A549 (cell line): Measurements from ENCODE around the gene CELF2. TPM values are rescaled to one million over a fixed set of nuclear protein-coding genes. Genes with fewer than 3 reads are reported as not detected.
"Not testable (repeated sequence)": the region's sequence is repeated elsewhere in the genome, so short reads cannot be mapped to it uniquely, and the experiment has no call there.

ENCODE experiments used
- ATAC-seq, 2 experiments: fragments of 200-7000 bp in 1 of 2; fragments of >200 bp in 1 of 2; cut with Nextera tagmentation in 1 of 2; cut with Tn5 transposase in 1 of 2; 3 replicates each; pipeline versions ENCODE4 v1.8.0 to v1.9.1; 2018 to 2020; ENCODE audit warnings: mild to moderate bottlenecking in 1 of 2, moderate library complexity in 1 of 2
- CTCF ChIA-PET: fragments of 300-600 bp; sonication (Branson Sonifier 250); formaldehyde crosslinking; extraction: SDS; loops from one replicate; lab custom pipeline; 2021; ENCODE audit warnings: antibody characterized with exemption, inconsistent platforms; lab: Yijun Ruan, JAX
- POLR2A ChIA-PET: fragments of 350-600 bp; formaldehyde crosslinking; extraction: SDS; loops from one replicate; lab custom pipeline; 2021; ENCODE audit warnings: antibody characterized with exemption, inconsistent platforms; lab: Yijun Ruan, JAX
- DNase-seq, 2 experiments: peaks; one replicate each; pipeline versions ENCODE4 v3.0.0 to v3.0.0-alpha.2; 2011 to 2016; ENCODE audit warnings: low read depth in 1 of 2, low spot score in 1 of 2
- FAIRE-seq: peaks from 2 replicates; lab custom pipeline; 2011; peaks lifted over from hg19 to GRCh38; lab: Jason Lieb, UNC
- H3K27ac ChIP-seq, 2 experiments: fragments of >200 bp; sonication (Bioruptor Twin); formaldehyde crosslinking; 3 replicates each; pipeline ENCODE4 v1.5.1; 2016 to 2017
- H3K4me1 ChIP-seq: fragments of >200 bp; sonication (Bioruptor Twin); formaldehyde crosslinking; 3 replicates; pipeline ENCODE4 v1.6.1; 2016
- H3K4me2 ChIP-seq: fragments of >200 bp; sonication (Bioruptor Twin); formaldehyde crosslinking; 3 replicates; pipeline ENCODE4 v1.6.1; 2016
- H3K4me3 ChIP-seq: fragments of >200 bp; sonication (Bioruptor Twin); formaldehyde crosslinking; 3 replicates; pipeline ENCODE4 v1.5.1; 2016
- H3K9me3 ChIP-seq: fragments of >200 bp; sonication (Bioruptor Twin); formaldehyde crosslinking; 3 replicates; pipeline ENCODE4 v1.6.1; 2016
- BCL3 ChIP-seq: fragments of >200 bp; sonication (Bioruptor Twin); formaldehyde crosslinking; IDR thresholded peaks from 3 replicates; pipeline ENCODE4 v1.6.1; 2016
- CBX8 ChIP-seq: fragments of 200-600 bp; sonication (generic); IDR thresholded peaks from 2 replicates; pipeline ENCODE4 v1.6.1; 2016
- CHD2 ChIP-seq: fragments of 150-350 bp; IDR thresholded peaks from 2 replicates; pipeline ENCODE4 v1.6.1; 2014; ENCODE audit warnings: low read length; ENCODE audit not compliant: partially characterized antibody
- EHF ChIP-seq: fragments of 250-450 bp; sonication (Bioruptor Pico); IDR thresholded peaks from 2 replicates; pipeline ENCODE4 v1.5.0; 2020; ENCODE audit warnings: mild to moderate bottlenecking
- ELK1 ChIP-seq: fragments of 150-350 bp; IDR thresholded peaks from 2 replicates; pipeline ENCODE4 v1.6.1; 2014; ENCODE audit warnings: low read depth, mild to moderate bottlenecking, low read length
- ESRRA ChIP-seq: fragments of 150-350 bp; IDR thresholded peaks from 2 replicates; pipeline ENCODE4 v1.6.1; 2014; ENCODE audit warnings: mild to moderate bottlenecking, low read length, borderline replicate concordance
- FOSB ChIP-seq: fragments of 250-450 bp; sonication (Bioruptor Pico); IDR thresholded peaks from 2 replicates; pipeline ENCODE4 v1.5.0; 2020; ENCODE audit warnings: mild to moderate bottlenecking, moderate library complexity
- FOSL2 ChIP-seq, 2 experiments: fragments of 450-650 bp in 1 of 2; fragments of >200 bp in 1 of 2; sonication (Bioruptor Twin) in 1 of 2; formaldehyde crosslinking; IDR thresholded peaks; 2 replicates each; pipeline versions ENCODE4 v1.5.0 to v1.6.1; 2016 to 2020; ENCODE audit warnings: mild to moderate bottlenecking in 1 of 2, moderate library complexity in 1 of 2
- FOXS1 ChIP-seq: fragments of 250-450 bp; sonication (Bioruptor Pico); IDR thresholded peaks from 2 replicates; pipeline ENCODE4 v1.5.0; 2020; ENCODE audit warnings: mild to moderate bottlenecking, moderate library complexity
- HDAC2 ChIP-seq: fragments of 200-600 bp; sonication (generic); IDR thresholded peaks from 2 replicates; pipeline ENCODE4 v1.6.1; 2016
- HES2 ChIP-seq: fragments of >200 bp; sonication (Bioruptor Twin); formaldehyde crosslinking; IDR thresholded peaks from 2 replicates; pipeline ENCODE4 v1.6.1; 2016
- KDM1A ChIP-seq: fragments of 200-600 bp; sonication (generic); IDR thresholded peaks from 2 replicates; pipeline ENCODE4 v1.6.1; 2016; ENCODE audit warnings: low read depth, mild to moderate bottlenecking
- KDM5A ChIP-seq: fragments of 200-600 bp; sonication (generic); IDR thresholded peaks from 2 replicates; pipeline ENCODE4 v1.6.1; 2016; ENCODE audit warnings: antibody characterized with exemption, mild to moderate bottlenecking
- MAFK ChIP-seq: fragments of 450-650 bp; IDR thresholded peaks from 2 replicates; pipeline ENCODE4 v1.6.1; 2014; ENCODE audit not compliant: partially characterized antibody
- NPAS2 ChIP-seq: fragments of 250-450 bp; sonication (Bioruptor Pico); IDR thresholded peaks from 2 replicates; pipeline ENCODE4 v1.8.0; 2022; ENCODE audit warnings: mild to moderate bottlenecking, moderate library complexity, borderline replicate concordance
- NR3C1 ChIP-seq: fragments of >200 bp; sonication (Bioruptor Twin); formaldehyde crosslinking; IDR thresholded peaks from 3 replicates; pipeline ENCODE4 v1.6.1; 2017
- PBX3 ChIP-seq: IDR thresholded peaks from 2 replicates; pipeline ENCODE4 v1.6.1; 2012
- POLR2A ChIP-seq: IDR thresholded peaks from 2 replicates; pipeline ENCODE4 v1.6.1; 2012; ENCODE audit warnings: mild to moderate bottlenecking, low read length
- POLR2AphosphoS2 ChIP-seq: conservative IDR thresholded peaks from 2 replicates; pipeline ENCODE4 v1.6.1; 2012; ENCODE audit warnings: low read length, improper control_type of control experiment, inconsistent platforms
- RARB ChIP-seq: fragments of 250-450 bp; sonication (Bioruptor Pico); IDR thresholded peaks from 2 replicates; pipeline ENCODE4 v1.8.0; 2021; ENCODE audit warnings: mild to moderate bottlenecking, moderate library complexity
- SMC3 ChIP-seq: fragments of >200 bp; sonication (Bioruptor Twin); formaldehyde crosslinking; IDR thresholded peaks from 3 replicates; pipeline ENCODE4 v1.6.1; 2018; ENCODE audit warnings: inconsistent platforms
- SREBF2 ChIP-seq: fragments of 450-650 bp; IDR thresholded peaks from 2 replicates; pipeline ENCODE4 v1.6.1; 2014; ENCODE audit warnings: mild to moderate bottlenecking, moderate library complexity
- USF2 ChIP-seq: fragments of 450-650 bp; IDR thresholded peaks from 2 replicates; pipeline ENCODE4 v1.6.1; 2014; ENCODE audit warnings: antibody characterized with exemption
- ZC3H11A ChIP-seq: fragments of 450-650 bp; IDR thresholded peaks from 2 replicates; pipeline ENCODE4 v1.6.1; 2014; ENCODE audit warnings: antibody characterized with exemption, mild to moderate bottlenecking
- ZNF302 ChIP-seq: fragments of 250-450 bp; sonication (Bioruptor Pico); IDR thresholded peaks from 2 replicates; pipeline ENCODE4 v1.9.0; 2021; ENCODE audit warnings: inconsistent platforms, mild to moderate bottlenecking, moderate library complexity
- WGBS: methylation state at CpG from one replicate; pipeline ENCODE4 v1.1.6; 2017; ENCODE audit errors: missing lambda C conversion rate; 5-methylcytosine and 5-hydroxymethylcytosine counted together
- polyA plus RNA-seq, 4 experiments: library from polyadenylated mRNA; depleted of rRNA in 3 of 4; stranded (reverse); fragments of >200 nt; fragmentation: RNase III in 1 of 4; extraction: RNeasy Plus Mini Kit Qiagen cat#74134 plus additional on column Dnase treatment in 1 of 4; gene quantifications; 2 replicates in 3 of 4; 3 replicates in 1 of 4; pipeline ENCODE4 v1.2.3, GENCODE V29; 2011 to 2017

Gene CELF2
- polyA plus RNA-seq, 2 of the 4 experiments (the other 2 are of a cell fraction), result 0.01 to 0.03 TPM

GRCh38 chr10:11118686-11119085, 101.0 kb downstream of the CELF2 start:
- POLR2A ChIA-PET, result no interaction called here
- no peak for ATAC-seq
- WGBS, result 38% methylated on average over 4 of the region's 4 CpGs

GRCh38 chr10:11119843-11120242, 102.2 kb downstream of the CELF2 start:
- ChIA-PET CTCF (no interaction called here), POLR2A (no interaction called here)
- FAIRE-seq (no peak), ATAC-seq (no peak), DNase-seq (no peak)
- no peak overlapping the region for H3K4me2 ChIP-seq
- WGBS, result 14% methylated on average over 7 of the region's 7 CpGs
- no peak overlapping the region for H3K4me3 ChIP-seq
- no peaks in the 10 kb centered on the region for H3K9me3 ChIP-seq
- no peak for TF ChIP-seq FOSB
- TF ChIP-seq MAFK, result peak; percentile 51
- no peaks in the 10 kb centered on the region for H3K4me1 ChIP-seq
- no peak overlapping the region for H3K27ac ChIP-seq

More at GRCh38 chr10:11118686-11119085, 101.0 kb downstream of the CELF2 start:
- H3K4me2 ChIP-seq, result no peak overlapping the region
- CTCF ChIA-PET, result no interaction called here
- no peak overlapping the region for H3K4me3 ChIP-seq
- no peaks in the 10 kb centered on the region for H3K4me1 ChIP-seq
- DNase-seq, result no peak
- no peaks in the 10 kb centered on the region for H3K9me3 ChIP-seq
- FAIRE-seq, result no peak
- TF ChIP-seq FOSL2 (IDR thresholded peaks at IDR 0.05) (no peak), FOSL2 (CRISPR knock-in tag; IDR thresholded peaks at IDR 0.05) (no peak), CHD2 (no peak), HES2 (no peak), SMC3 (no peak), KDM1A (no peak), ZNF302 (CRISPR knock-in tag) (no peak), PBX3 (no peak), SREBF2 (no peak), HDAC2 (no peak), NR3C1 (no peak), ELK1 (no peak), ZC3H11A (no peak), EHF (CRISPR knock-in tag) (no peak)
- TF ChIP-seq, all 56 proteins: peak for 0
- H3K27ac ChIP-seq, result no peak overlapping the region

- no peak for ATAC-seq
- no peak overlapping the region for H3K4me2 ChIP-seq
- no peaks in the 10 kb centered on the region for H3K9me3 ChIP-seq
- H3K4me3 ChIP-seq, result no peak overlapping the region
- DNase-seq, result no peak
- H3K4me1 ChIP-seq, result no peaks in the 10 kb centered on the region
- CTCF ChIA-PET, result no interaction called here
- no peak for TF ChIP-seq CBX8
- TF ChIP-seq ZNF302 (CRISPR knock-in tag), result no peak
- TF ChIP-seq KDM1A, result no peak
- TF ChIP-seq BCL3, result no peak
- TF ChIP-seq FOXS1 (CRISPR knock-in tag), result no peak
- no peak for TF ChIP-seq MAFK
- TF ChIP-seq USF2, result no peak
- no peak for TF ChIP-seq RARB (CRISPR knock-in tag)
- TF ChIP-seq POLR2A, result no peak
- TF ChIP-seq POLR2AphosphoS2, result no peak
- no peak for TF ChIP-seq KDM5A
- TF ChIP-seq NPAS2 (CRISPR knock-in tag), result no peak
- TF ChIP-seq ESRRA, result no peak
- TF ChIP-seq, all 56 proteins: peak for 0
- FAIRE-seq, result no peak
- H3K27ac ChIP-seq, result no peak overlapping the region
- WGBS, result 52% methylated on average over 7 of the region's 7 CpGs
- POLR2A ChIA-PET, result no interaction called here
Measured at GRCh38 chr10:11120711-11121110, 103.0 kb downstream of the CELF2 start.

GRCh38 chr10:11123892-11124291, 106.2 kb downstream of the CELF2 start:
- DNase-seq, ATAC-seq, H3K4me1 ChIP-seq, H3K4me3 ChIP-seq, H3K27ac ChIP-seq, H3K4me2 ChIP-seq, POLR2A ChIA-PET, FAIRE-seq, H3K9me3 ChIP-seq, CTCF ChIA-PET: not testable (repeated sequence)
- 0% methylated on average over 2 of the region's 2 CpGs for WGBS
